B cell (primary cell): ENCODE measurements around the gene ZNF407. TPM values are rescaled to one million over a fixed set of nuclear protein-coding genes. Genes with fewer than 3 reads are reported as not detected.

Source experiments
- ATAC-seq: fragments of 200-7000 bp; cut with Tn5 transposase; one replicate; pipeline ENCODE4 v1.10.0; 2021; ENCODE audit warnings: low read depth, mild to moderate bottlenecking, moderate number of reproducible peaks, moderate library complexity
- CTCF ChIA-PET: fragments of 350-600 bp; sonication (Branson Sonifier 250); formaldehyde crosslinking; loops from one replicate; lab custom pipeline; 2021; ENCODE audit warnings: antibody characterized with exemption, inconsistent platforms; lab: Charles Lee
- POLR2A ChIA-PET: fragments of 350-600 bp; sonication (Branson Sonifier 250); formaldehyde crosslinking; loops from one replicate; lab custom pipeline; 2021; ENCODE audit warnings: antibody characterized with exemption; lab: Charles Lee
- DNase-seq: peaks from one replicate; pipeline ENCODE4 v3.0.0; 2013
- H2AFZ ChIP-seq: 2 replicates; pipeline ENCODE4 v1.6.1; 2012; ENCODE audit warnings: mild to moderate bottlenecking, low read depth, low read length; ENCODE audit not compliant: insufficient read depth, poor library complexity, severe bottlenecking
- H3K27ac ChIP-seq, 2 donors: 1 replicate in 1 of 2; 2 replicates in 1 of 2; pipeline ENCODE4 v1.5.1; 2012 to 2013; ENCODE audit warnings: low read length in 2 of 2, mild to moderate bottlenecking in 2 of 2, moderate library complexity in 1 of 2
- H3K27me3 ChIP-seq, 4 experiments: fragments of 200-600 bp in 1 of 4; sonication (generic) in 1 of 4; replicated peaks in 1 of 4; 1 replicate in 2 of 4; 2 replicates in 2 of 4; pipeline versions ENCODE4 v1.6.1 to v1.7.0; 2013 to 2016; ENCODE audit warnings: low read length in 3 of 4, mild to moderate bottlenecking in 2 of 4, mixed read lengths in 1 of 4, moderate library complexity in 1 of 4; ENCODE audit not compliant: insufficient read depth in 4 of 4, control insufficient read depth in 3 of 4; ENCODE audit errors: control extremely low read depth in 1 of 4
- H3K36me3 ChIP-seq, 2 experiments: replicated peaks in 1 of 2; 1 replicate in 1 of 2; 2 replicates in 1 of 2; pipeline versions ENCODE4 v1.6.1 to v1.7.1; 2013; ENCODE audit warnings: low read length in 1 of 2; ENCODE audit not compliant: insufficient read depth in 2 of 2, control insufficient read depth in 1 of 2; ENCODE audit errors: control extremely low read depth in 1 of 2, extremely low read depth in 1 of 2
- H3K4me1 ChIP-seq, 2 donors: fragments of 200-600 bp in 1 of 2; sonication (generic) in 1 of 2; 1 replicate in 1 of 2; 2 replicates in 1 of 2; pipeline versions ENCODE4 v1.5.1 to v1.6.1; 2013 to 2017; ENCODE audit warnings: low read length in 2 of 2; ENCODE audit not compliant: control insufficient read depth in 2 of 2, insufficient read depth in 2 of 2
- H3K4me2 ChIP-seq: replicated peaks from 2 replicates; pipeline ENCODE3; 2012; ENCODE audit warnings: mild to moderate bottlenecking, low read depth, low read length; ENCODE audit not compliant: poor library complexity, severe bottlenecking
- H3K4me3 ChIP-seq, 5 experiments: fragments of 200-600 bp in 1 of 5; sonication (generic) in 1 of 5; 1 replicate in 3 of 5; 2 replicates in 2 of 5; pipeline versions ENCODE4 v1.5.1 to v1.7.0; 2011 to 2016; ENCODE audit warnings: low read length in 4 of 5, mild to moderate bottlenecking in 4 of 5, low read depth in 2 of 5, control low read depth in 1 of 5, moderate library complexity in 1 of 5; ENCODE audit not compliant: insufficient read depth in 1 of 5; ENCODE audit errors: control extremely low read depth in 1 of 5, extremely low read depth in 1 of 5
- H3K79me2 ChIP-seq: fragments of 200-600 bp; sonication (generic); one replicate; pipeline ENCODE4 v1.6.0; 2016; ENCODE audit warnings: low read length; ENCODE audit not compliant: control insufficient read depth, insufficient read depth
- H3K9ac ChIP-seq: fragments of 200-600 bp; sonication (generic); 2 replicates; pipeline ENCODE4 v1.6.1; 2017; ENCODE audit warnings: mild to moderate bottlenecking, low read length, moderate library complexity
- H3K9me3 ChIP-seq, 3 donors: one replicate each; pipeline versions ENCODE4 v1.6.1 to v1.7.1; 2013; ENCODE audit warnings: low read length in 2 of 3; ENCODE audit not compliant: control insufficient read depth in 2 of 3, insufficient read depth in 1 of 3; ENCODE audit errors: control extremely low read depth in 1 of 3
- H4K20me1 ChIP-seq: 2 replicates; pipeline ENCODE4 v1.6.0; 2012; ENCODE audit warnings: mild to moderate bottlenecking, low read length; ENCODE audit not compliant: insufficient read depth, control insufficient read depth, poor library complexity, severe bottlenecking
- H3K27ac Mint-ChIP-seq: one replicate; pipeline ENCODE4 v1.8.0; 2021; ENCODE audit warnings: mixed read lengths
- H3K27me3 Mint-ChIP-seq: one replicate; pipeline ENCODE4 v1.8.0; 2021; ENCODE audit warnings: mixed read lengths
- H3K4me1 Mint-ChIP-seq: one replicate; pipeline ENCODE4 v1.8.0; 2021; ENCODE audit warnings: mixed read lengths
- H3K4me3 Mint-ChIP-seq: one replicate; pipeline ENCODE4 v1.8.0; 2021; ENCODE audit warnings: mixed read lengths
- H3K9me3 Mint-ChIP-seq: one replicate; pipeline ENCODE4 v1.8.0; 2022; ENCODE audit warnings: mixed read lengths; ENCODE audit not compliant: insufficient read depth
- CTCF ChIP-seq: fragments of 200-600 bp; IDR thresholded peaks from one replicate; pipeline ENCODE4 v1.8.0; 2022; ENCODE audit warnings: antibody characterized with exemption, mild to moderate bottlenecking
- EZH2 ChIP-seq: IDR thresholded peaks from 2 replicates; pipeline ENCODE4 v1.6.1; 2012; ENCODE audit warnings: borderline replicate concordance, low read depth, mild to moderate bottlenecking, moderate library complexity, low read length; ENCODE audit not compliant: insufficient read depth, poor library complexity, severe bottlenecking
- WGBS: methylation state at CpG from one replicate; pipeline ENCODE4 v1.1.5; 2013; ENCODE audit warnings: missing lambda C conversion rate; ENCODE audit not compliant: insufficient coverage; 5-methylcytosine and 5-hydroxymethylcytosine counted together
- intact Hi-C: fragments of 100-400 bp; cut with micrococcal nuclease; formaldehyde crosslinking; loops from one replicate; pipeline ENCODE4 v1.10.0; 2022
- polyA plus RNA-seq: library from polyadenylated mRNA; depleted of rRNA; stranded (reverse); fragments of >200 nt; gene quantifications from 2 replicates; pipeline ENCODE4 v1.2.3, GENCODE V29; 2012
- total RNA-seq, 2 donors: library from RNA; stranded (reverse); fragments of 120-200 nt in 1 of 2; gene quantifications; 1 replicate in 1 of 2; 2 replicates in 1 of 2; pipeline versions ENCODE4 v1.2.3 to v1.2.4, GENCODE V29; 2013 to 2022

The ZNF407 gene
- total and polyA plus RNA-seq, 2 donors (not counting 1 experiment from before 2014, with no cell fraction given), result 4.5 to 37.1 TPM

DNA sequence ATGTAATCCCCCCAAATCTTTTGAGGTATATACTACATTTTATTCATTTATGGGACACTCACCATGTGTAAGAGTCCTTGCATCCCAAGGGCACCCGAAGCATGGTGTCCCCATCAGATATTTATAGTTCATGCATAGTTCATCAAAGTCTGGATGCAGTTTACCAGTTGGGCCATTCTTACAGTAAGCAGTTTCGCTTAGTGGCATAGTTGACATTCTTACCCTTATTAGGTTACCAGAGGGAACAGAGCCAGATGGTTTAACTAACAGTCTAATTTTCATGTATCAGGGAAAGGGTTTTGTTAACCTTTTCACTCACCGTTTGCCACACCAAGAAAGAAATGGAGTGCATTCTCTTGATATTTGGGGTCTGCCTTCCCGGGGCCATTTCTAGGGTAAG, 7.1 kb downstream of the ZNF407 start:
- Mint-ChIP-seq H3K27me3 (no peaks in the 10 kb centered on the region), H3K9me3 (no peaks in the 10 kb centered on the region), H3K4me1 (peaks cover 15% of the 10 kb centered on the region), H3K27ac (no peak overlapping the region), H3K4me3 (no peak overlapping the region)
- peaks cover 46% of the 10 kb centered on the region for H4K20me1 ChIP-seq
- no peak overlapping the region for H3K27ac ChIP-seq
- intact Hi-C loops, result no loop called here
- no peak overlapping the region for H3K4me3 ChIP-seq
- no peaks in the 10 kb centered on the region for H3K4me1 ChIP-seq
- no peaks in the 10 kb centered on the region for H3K9me3 ChIP-seq
- POLR2A ChIA-PET, result no interaction called here
- CTCF ChIA-PET, result no interaction called here
- DNase-seq, result no peak
- H3K27me3 ChIP-seq, result no peaks in the 10 kb centered on the region
- TF ChIP-seq CTCF, result no peak
- TF ChIP-seq EZH2, result no peak
- ATAC-seq, result no peak
- no peak overlapping the region for H2AFZ ChIP-seq
- WGBS, result no CpG with 5 or more reads among the region's 4 CpGs
- H3K4me2 ChIP-seq, result no peak overlapping the region
- peaks cover 0 to 1% of the 10 kb centered on the region in 2 experiments for H3K36me3 ChIP-seq
- peaks cover 81% of the 10 kb centered on the region for H3K79me2 ChIP-seq
- no peak overlapping the region for H3K9ac ChIP-seq

- no peak for ATAC-seq
- H3K4me3 Mint-ChIP-seq, result no peak overlapping the region
- no peaks in the 10 kb centered on the region for H3K27me3 Mint-ChIP-seq
- Histone ChIP-seq H3K4me1 (no peaks in the 10 kb centered on the region), H3K4me3 (no peak overlapping the region), H3K4me2 (no peak overlapping the region), H2AFZ (no peak overlapping the region), H3K36me3 (no peaks in the 10 kb centered on the region), H3K27me3 (no peaks in the 10 kb centered on the region), H4K20me1 (peaks cover 41% of the 10 kb centered on the region), H3K9me3 (no peaks in the 10 kb centered on the region), H3K9ac (no peak overlapping the region), H3K79me2 (peaks cover 71% of the 10 kb centered on the region), H3K27ac (no peak overlapping the region)
- POLR2A ChIA-PET, result no interaction called here
- H3K27ac Mint-ChIP-seq, result no peak overlapping the region
- peaks cover 21% of the 10 kb centered on the region for H3K4me1 Mint-ChIP-seq
- DNase-seq, result no peak
- CTCF ChIA-PET, result no interaction called here
- 95% methylated on average over 2 of the region's 2 CpGs for WGBS
- intact Hi-C loops, result no loop called here
- no peaks in the 10 kb centered on the region for H3K9me3 Mint-ChIP-seq
- TF ChIP-seq CTCF (no peak), EZH2 (no peak)
Observed at GRCh38 chr18:74608681-74609080, 11.0 kb downstream of the ZNF407 start.
